Measurements from ENCODE around the gene KPNA2. TPM values are rescaled to one million over a fixed set of nuclear protein-coding genes. Genes with fewer than 3 reads are reported as not detected.
"Not testable (repeated sequence)": the region's sequence is repeated elsewhere in the genome, so short reads cannot be mapped to it uniquely, and the experiment has no call there.

Gene KPNA2
- polyA plus RNA-seq, 1 donor, result 152 TPM

- no peak for DNase-seq
Observed at GRCh38 chr17:68019336-68019674, 16.2 kb upstream of the KPNA2 start.

GRCh38 chr17:68019675-68020408 lies 15.7 kb upstream of the KPNA2 start:
- peak; percentile 96 for DNase-seq

GRCh38 chr17:68020409-68020756 lies 15.2 kb upstream of the KPNA2 start:
- no peak for DNase-seq

GRCh38 chr17:68020791-68021190 lies 14.7 kb upstream of the KPNA2 start:
- DNase-seq, result not testable (repeated sequence)

- DNase-seq, result no peak
Observed at GRCh38 chr17:68021963-68022362, 13.6 kb upstream of the KPNA2 start.

- DNase-seq, result not testable (repeated sequence)
Observed at GRCh38 chr17:68022547-68022946, 13.0 kb upstream of the KPNA2 start.

GRCh38 chr17:68029512-68030215 lies 5.9 kb upstream of the KPNA2 start:
- peak; percentile 22 for DNase-seq

GRCh38 chr17:68033636-68034451 lies 1.7 kb upstream of the KPNA2 start:
- peak; percentile 72 for DNase-seq

GRCh38 chr17:68034452-68034776 lies 1.1 kb upstream of the KPNA2 start:
- DNase-seq, result no peak

GRCh38 chr17:68035131-68035522 lies 408 bp upstream of the KPNA2 start:
- no peak for DNase-seq

GRCh38 chr17:68036304-68037147 lies 991 bp downstream of the KPNA2 start:
- no peak for DNase-seq

- no peak for DNase-seq
Observed at GRCh38 chr17:68047153-68047846, 11.8 kb downstream of the KPNA2 start.

- DNase-seq, result not testable (repeated sequence)
Observed at GRCh38 chr17:68047890-68048542, 12.5 kb downstream of the KPNA2 start.

GRCh38 chr17:68048996-68049395 lies 13.5 kb downstream of the KPNA2 start:
- DNase-seq, result no peak

- DNase-seq, result not testable (repeated sequence)
Observed at GRCh38 chr17:68049812-68050437, 14.4 kb downstream of the KPNA2 start.

GRCh38 chr17:68051321-68052312 lies 16.1 kb downstream of the KPNA2 start:
- DNase-seq, result not testable (repeated sequence)

- no peak for DNase-seq
Observed at GRCh38 chr17:68052810-68053209, 17.3 kb downstream of the KPNA2 start.

- no peak for DNase-seq
Observed at GRCh38 chr17:68053231-68054013, 17.9 kb downstream of the KPNA2 start.

All from left kidney (tissue), 2 donors.